Astrocyte (in vitro differentiated cells and primary cell): ENCODE measurements around the gene CD40.

Experiments
- EZH2 ChIP-seq: IDR thresholded peaks from 2 replicates; pipeline ENCODE4 v1.6.1; 2012; ENCODE audit warnings: mild to moderate bottlenecking, low read length, inconsistent platforms; ENCODE audit not compliant: insufficient read depth
- TF ChIP-seq, protein P1 (sequence below): IDR thresholded peaks from 2 replicates; pipeline ENCODE4 v1.5.1; 2011; ENCODE audit warnings: low read depth, mild to moderate bottlenecking, inconsistent platforms, low read length, moderate library complexity; ENCODE audit not compliant: insufficient read depth

GRCh38 chr20:46132705-46133120, 14.6 kb downstream of the CD40 start:
- TF ChIP-seq, protein P1, sequence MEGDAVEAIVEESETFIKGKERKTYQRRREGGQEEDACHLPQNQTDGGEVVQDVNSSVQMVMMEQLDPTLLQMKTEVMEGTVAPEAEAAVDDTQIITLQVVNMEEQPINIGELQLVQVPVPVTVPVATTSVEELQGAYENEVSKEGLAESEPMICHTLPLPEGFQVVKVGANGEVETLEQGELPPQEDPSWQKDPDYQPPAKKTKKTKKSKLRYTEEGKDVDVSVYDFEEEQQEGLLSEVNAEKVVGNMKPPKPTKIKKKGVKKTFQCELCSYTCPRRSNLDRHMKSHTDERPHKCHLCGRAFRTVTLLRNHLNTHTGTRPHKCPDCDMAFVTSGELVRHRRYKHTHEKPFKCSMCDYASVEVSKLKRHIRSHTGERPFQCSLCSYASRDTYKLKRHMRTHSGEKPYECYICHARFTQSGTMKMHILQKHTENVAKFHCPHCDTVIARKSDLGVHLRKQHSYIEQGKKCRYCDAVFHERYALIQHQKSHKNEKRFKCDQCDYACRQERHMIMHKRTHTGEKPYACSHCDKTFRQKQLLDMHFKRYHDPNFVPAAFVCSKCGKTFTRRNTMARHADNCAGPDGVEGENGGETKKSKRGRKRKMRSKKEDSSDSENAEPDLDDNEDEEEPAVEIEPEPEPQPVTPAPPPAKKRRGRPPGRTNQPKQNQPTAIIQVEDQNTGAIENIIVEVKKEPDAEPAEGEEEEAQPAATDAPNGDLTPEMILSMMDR: peak; percentile 62
- TF ChIP-seq EZH2: no peak
